Mucosa of rectum (tissue), 2 donors: ENCODE measurements around the gene MRPS18B.

Experiments used
- H3K27ac ChIP-seq, 2 donors: one replicate each; pipeline ENCODE4 v1.7.0; 2013; ENCODE audit warnings: inconsistent platforms in 2 of 2, low read depth in 2 of 2, low read length in 2 of 2
- H3K27me3 ChIP-seq, 2 donors: one replicate each; pipeline ENCODE4 v1.7.0; 2013; ENCODE audit warnings: low read length in 2 of 2; ENCODE audit not compliant: control insufficient read depth in 2 of 2, insufficient read depth in 2 of 2
- H3K36me3 ChIP-seq, 2 donors: one replicate each; pipeline ENCODE4 v1.7.0; 2013; ENCODE audit warnings: low read length in 2 of 2; ENCODE audit not compliant: control insufficient read depth in 2 of 2, insufficient read depth in 2 of 2
- H3K4me1 ChIP-seq, 2 donors: one replicate each; pipeline ENCODE4 v1.7.0; 2013; ENCODE audit warnings: low read length in 2 of 2, mild to moderate bottlenecking in 1 of 2; ENCODE audit not compliant: control insufficient read depth in 2 of 2, insufficient read depth in 2 of 2
- H3K4me3 ChIP-seq, 2 donors: one replicate each; pipeline ENCODE4 v1.7.0; 2013; ENCODE audit warnings: low read length in 2 of 2
- H3K9ac ChIP-seq, 2 donors: one replicate each; pipeline ENCODE4 v1.7.0; 2013; ENCODE audit warnings: low read length in 2 of 2, low read depth in 1 of 2, mild to moderate bottlenecking in 1 of 2
- H3K9me3 ChIP-seq, 2 donors: one replicate each; pipeline ENCODE4 v1.7.0; 2013; ENCODE audit warnings: low read length in 2 of 2; ENCODE audit not compliant: control insufficient read depth in 2 of 2
- donor health status: healthy.
- donor health status: Normal muscosa, but diverticular disease.

The MRPS18B gene

GRCh38 chr6:30601815-30602641, 15.6 kb upstream of the MRPS18B start:
- no peak overlapping the region for H3K4me3 ChIP-seq
- H3K9ac ChIP-seq, result no peak overlapping the region

GRCh38 chr6:30603961-30604360, 13.7 kb upstream of the MRPS18B start:
- Histone ChIP-seq H3K4me1 (no peaks in the 10 kb centered on the region), H3K9me3 (no peaks in the 10 kb centered on the region), H3K27me3 (no peaks in the 10 kb centered on the region), H3K27ac (no peak overlapping the region), H3K4me3 (no peak overlapping the region), H3K36me3 (peaks cover 81 to 82% of the 10 kb centered on the region in 2 donors), H3K9ac (no peak overlapping the region)

More at GRCh38 chr6:30601815-30602641, 15.6 kb upstream of the MRPS18B start:
- Histone ChIP-seq H3K27ac (no peak overlapping the region), H3K4me1 (no peaks in the 10 kb centered on the region), H3K27me3 (no peaks in the 10 kb centered on the region), H3K36me3 (peaks cover 64 to 65% of the 10 kb centered on the region in 2 donors), H3K9me3 (no peaks in the 10 kb centered on the region)

GRCh38 chr6:30610065-30610464, 7.6 kb upstream of the MRPS18B start:
- no peak overlapping the region for H3K9ac ChIP-seq
- H3K27me3 ChIP-seq, result no peaks in the 10 kb centered on the region
- H3K9me3 ChIP-seq, result no peaks in the 10 kb centered on the region
- no peak overlapping the region for H3K27ac ChIP-seq
- H3K36me3 ChIP-seq, result peaks cover 41 to 46% of the 10 kb centered on the region in 2 donors
- H3K4me3 ChIP-seq, result no peak overlapping the region
- peaks cover 5 to 8% of the 10 kb centered on the region in 2 donors for H3K4me1 ChIP-seq

- H3K27ac ChIP-seq, result no peak overlapping the region
- H3K9ac ChIP-seq, result no peak overlapping the region
- peaks cover 5 to 8% of the 10 kb centered on the region in 2 donors for H3K4me1 ChIP-seq
- no peak overlapping the region for H3K4me3 ChIP-seq
- no peaks in the 10 kb centered on the region for H3K27me3 ChIP-seq
- H3K9me3 ChIP-seq, result no peaks in the 10 kb centered on the region
- H3K36me3 ChIP-seq, result peaks cover 35 to 40% of the 10 kb centered on the region in 2 donors
These were observed 6.3 kb upstream of the MRPS18B start for GRCh38 chr6:30611150-30611855.

- peaks cover 5 to 8% of the 10 kb centered on the region in 2 donors for H3K4me1 ChIP-seq
- H3K27ac ChIP-seq, result no peak overlapping the region
- H3K9ac ChIP-seq, result no peak overlapping the region
- no peaks in the 10 kb centered on the region for H3K9me3 ChIP-seq
- peaks cover 35 to 39% of the 10 kb centered on the region in 2 donors for H3K36me3 ChIP-seq
- H3K27me3 ChIP-seq, result no peaks in the 10 kb centered on the region
- no peak overlapping the region for H3K4me3 ChIP-seq
These were observed 5.8 kb upstream of the MRPS18B start for GRCh38 chr6:30611856-30612194.

- Histone ChIP-seq H3K27me3 (no peaks in the 10 kb centered on the region), H3K4me1 (peaks cover 5 to 8% of the 10 kb centered on the region in 2 donors), H3K4me3 (no peak overlapping the region), H3K9ac (no peak overlapping the region), H3K27ac (no peak overlapping the region), H3K36me3 (peaks cover 31 to 37% of the 10 kb centered on the region in 2 donors), H3K9me3 (no peaks in the 10 kb centered on the region)
These were observed 5.4 kb upstream of the MRPS18B start for GRCh38 chr6:30612213-30612612.

GRCh38 chr6:30612687-30613248, 4.9 kb upstream of the MRPS18B start:
- no peaks in the 10 kb centered on the region for H3K9me3 ChIP-seq
- no peak overlapping the region for H3K27ac ChIP-seq
- H3K4me1 ChIP-seq, result peaks cover 5 to 8% of the 10 kb centered on the region in 2 donors
- H3K27me3 ChIP-seq, result no peaks in the 10 kb centered on the region
- H3K4me3 ChIP-seq, result no peak overlapping the region
- H3K36me3 ChIP-seq, result peaks cover 25 to 31% of the 10 kb centered on the region in 2 donors
- no peak overlapping the region for H3K9ac ChIP-seq

- Histone ChIP-seq H3K4me3 (no peak overlapping the region), H3K9ac (peak overlapping the region in 1 of 2 donors; percentile 95)
These were observed 4.2 kb upstream of the MRPS18B start for GRCh38 chr6:30613251-30614043.

GRCh38 chr6:30614044-30614842, 3.4 kb upstream of the MRPS18B start:
- Histone ChIP-seq H3K27ac (peak overlapping the region; percentile 56 to 98), H3K4me1 (peaks cover 10 to 20% of the 10 kb centered on the region in 2 donors)

More at GRCh38 chr6:30613251-30614043, 4.2 kb upstream of the MRPS18B start:
- Histone ChIP-seq H3K4me1 (peaks cover 7 to 12% of the 10 kb centered on the region in 2 donors), H3K9me3 (no peaks in the 10 kb centered on the region), H3K27ac (no peak overlapping the region), H3K27me3 (no peaks in the 10 kb centered on the region), H3K36me3 (peaks cover 21 to 26% of the 10 kb centered on the region in 2 donors)

More at GRCh38 chr6:30614044-30614842, 3.4 kb upstream of the MRPS18B start:
- Histone ChIP-seq H3K4me3 (peak overlapping the region; percentile 59 to 99), H3K9me3 (no peaks in the 10 kb centered on the region), H3K27me3 (no peaks in the 10 kb centered on the region), H3K9ac (peak overlapping the region; percentile 78 to 95), H3K36me3 (peaks cover 13 to 18% of the 10 kb centered on the region in 2 donors)
